K562 (cell line): ENCODE results near the gene SRD5A1. TPM values are rescaled to one million over a fixed set of nuclear protein-coding genes. Genes with fewer than 3 reads are reported as not detected.

ENCODE experiments used
- ADNP ChIP-seq: fragments of 200-800 bp; sonication (Bioruptor generic); IDR thresholded peaks from 2 replicates; pipeline ENCODE4 v1.6.1; 2016; ENCODE audit warnings: missing genetic modification characterization, missing compliant biosample characterization
- ESRRB ChIP-seq: fragments of 250-450 bp; sonication (Bioruptor Pico); IDR thresholded peaks from 2 replicates; pipeline ENCODE4 v1.5.0; 2020; ENCODE audit warnings: mild to moderate bottlenecking, moderate library complexity, borderline replicate concordance
- FOXK2 ChIP-seq, 2 experiments: fragments of 450-650 bp; IDR thresholded peaks in 1 of 2; conservative IDR thresholded peaks in 1 of 2; 2 replicates each; pipeline ENCODE4 v1.6.1; 2016; ENCODE audit warnings: low read depth in 2 of 2, mild to moderate bottlenecking in 1 of 2
- ILF3 ChIP-seq: fragments of 450-650 bp; IDR thresholded peaks from 2 replicates; pipeline ENCODE4 v1.6.1; 2018; ENCODE audit warnings: antibody characterized with exemption, mild to moderate bottlenecking, moderate library complexity, borderline replicate concordance
- MTF1 ChIP-seq: fragments of 250-450 bp; sonication (Bioruptor Pico); IDR thresholded peaks from 2 replicates; pipeline ENCODE4 v1.9.0; 2021; ENCODE audit warnings: moderate library complexity, mild to moderate bottlenecking, inconsistent platforms, borderline replicate concordance
- TARDBP ChIP-seq: fragments of 450-650 bp; IDR thresholded peaks from 2 replicates; pipeline ENCODE4 v1.6.1; 2016
- ZNF780A ChIP-seq: fragments of 250-450 bp; sonication (Bioruptor Pico); IDR thresholded peaks from 2 replicates; pipeline ENCODE4 v1.5.0; 2021; ENCODE audit warnings: mild to moderate bottlenecking
- polyA plus RNA-seq, 8 experiments: library from polyadenylated mRNA; depleted of rRNA in 4 of 8; stranded (reverse) in 5 of 8; unstranded in 3 of 8; fragments of >200 nt; fragmentation: Nextera tagmentation in 2 of 8; fragmentation: Illumina TruSeq in 1 of 8; extraction: Ambion mirVana in 2 of 8; extraction: Trizol in 1 of 8; gene quantifications; 2 replicates each; pipeline versions ENCODE4 v1.2.1 to v1.2.3, GENCODE V29; 2011 to 2014; ENCODE audit warnings: inconsistent platforms in 1 of 8, missing spikeins in 1 of 8
- total RNA-seq, 7 experiments: library from RNA; depleted of rRNA in 6 of 7; stranded (reverse); fragments of >200 nt in 6 of 7; fragmentation: Illumina TruSeq in 2 of 7; extraction: Trizol in 2 of 7; gene quantifications; 2 replicates each; pipeline versions ENCODE4 v1.2.1 to v1.2.3, GENCODE V29; 2011 to 2021; ENCODE audit warnings: low replicate concordance in 1 of 7
- TF ChIP-seq, protein P1 (sequence below): fragments of 250-450 bp; sonication (Bioruptor Pico); IDR thresholded peaks from 2 replicates; pipeline ENCODE4 v1.8.0; 2022; ENCODE audit warnings: moderate library complexity, mild to moderate bottlenecking, inconsistent platforms
- TF ChIP-seq, protein P2 (sequence below), 3 experiments: IDR thresholded peaks in 2 of 3; conservative IDR thresholded peaks in 1 of 3; 2 replicates each; pipeline ENCODE4 v1.5.1; 2011 to 2012; ENCODE audit warnings: low read length in 3 of 3, mild to moderate bottlenecking in 3 of 3, control low read depth in 2 of 3, improper control_type of control experiment in 1 of 3, inconsistent platforms in 1 of 3, low read depth in 1 of 3, mixed read lengths in 1 of 3, moderate library complexity in 1 of 3; ENCODE audit not compliant: insufficient read depth in 2 of 3

Gene SRD5A1
- total and polyA plus RNA-seq, 9 of the 15 experiments (the other 6 are each of a cell fraction or from before 2014, with no cell fraction given), result 1.3 to 22.6 (median 8.1) TPM

GRCh38 chr5:6723122-6723815 is 90.0 kb downstream of the SRD5A1 start (continued):
- TF ChIP-seq MTF1 (CRISPR knock-in tag) (no peak), TARDBP (no peak), ADNP (tag) (no peak), ESRRB (CRISPR knock-in tag) (no peak), FOXK2 (conservative IDR thresholded peaks at IDR 0.05 in 1 of 2, IDR thresholded peaks at IDR 0.05 in 1 of 2; ENCODE audit: low read depth in 2 of 2) (no peak), ILF3 (no peak), ZNF780A (CRISPR knock-in tag) (no peak)
- TF ChIP-seq, protein P1, sequence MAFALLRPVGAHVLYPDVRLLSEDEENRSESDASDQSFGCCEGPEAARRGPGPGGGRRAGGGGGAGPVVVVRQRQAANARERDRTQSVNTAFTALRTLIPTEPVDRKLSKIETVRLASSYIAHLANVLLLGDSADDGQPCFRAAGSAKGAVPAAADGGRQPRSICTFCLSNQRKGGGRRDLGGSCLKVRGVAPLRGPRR, result no peak
- TF ChIP-seq, protein P2, sequence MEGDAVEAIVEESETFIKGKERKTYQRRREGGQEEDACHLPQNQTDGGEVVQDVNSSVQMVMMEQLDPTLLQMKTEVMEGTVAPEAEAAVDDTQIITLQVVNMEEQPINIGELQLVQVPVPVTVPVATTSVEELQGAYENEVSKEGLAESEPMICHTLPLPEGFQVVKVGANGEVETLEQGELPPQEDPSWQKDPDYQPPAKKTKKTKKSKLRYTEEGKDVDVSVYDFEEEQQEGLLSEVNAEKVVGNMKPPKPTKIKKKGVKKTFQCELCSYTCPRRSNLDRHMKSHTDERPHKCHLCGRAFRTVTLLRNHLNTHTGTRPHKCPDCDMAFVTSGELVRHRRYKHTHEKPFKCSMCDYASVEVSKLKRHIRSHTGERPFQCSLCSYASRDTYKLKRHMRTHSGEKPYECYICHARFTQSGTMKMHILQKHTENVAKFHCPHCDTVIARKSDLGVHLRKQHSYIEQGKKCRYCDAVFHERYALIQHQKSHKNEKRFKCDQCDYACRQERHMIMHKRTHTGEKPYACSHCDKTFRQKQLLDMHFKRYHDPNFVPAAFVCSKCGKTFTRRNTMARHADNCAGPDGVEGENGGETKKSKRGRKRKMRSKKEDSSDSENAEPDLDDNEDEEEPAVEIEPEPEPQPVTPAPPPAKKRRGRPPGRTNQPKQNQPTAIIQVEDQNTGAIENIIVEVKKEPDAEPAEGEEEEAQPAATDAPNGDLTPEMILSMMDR (IDR thresholded peaks at IDR 0.05 in 2 of 3, conservative IDR thresholded peaks at IDR 0.05 in 1 of 3; ENCODE audit: insufficient read depth in 2 of 3, low read depth in 1 of 3, low read length in 3 of 3), result no peak
